ENCODE results near the gene ASCC3. TPM values are rescaled to one million over a fixed set of nuclear protein-coding genes. Genes with fewer than 3 reads are reported as not detected.

Gene ASCC3
- total RNA-seq, 1 experiment from 2014 or later, result 40.5 TPM

- no peak for TF ChIP-seq TCF7L2 (IDR thresholded peaks at IDR 0.05; ENCODE audit: borderline replicate concordance, extremely low read depth, insufficient read depth, insufficient read length)
- no peak for TF ChIP-seq CBX3 (IDR thresholded peaks at IDR 0.05; ENCODE audit: low read depth)
Observed at GRCh38 chr6:100459592-100460184, 421.4 kb downstream of the ASCC3 start (continued).

DNA sequence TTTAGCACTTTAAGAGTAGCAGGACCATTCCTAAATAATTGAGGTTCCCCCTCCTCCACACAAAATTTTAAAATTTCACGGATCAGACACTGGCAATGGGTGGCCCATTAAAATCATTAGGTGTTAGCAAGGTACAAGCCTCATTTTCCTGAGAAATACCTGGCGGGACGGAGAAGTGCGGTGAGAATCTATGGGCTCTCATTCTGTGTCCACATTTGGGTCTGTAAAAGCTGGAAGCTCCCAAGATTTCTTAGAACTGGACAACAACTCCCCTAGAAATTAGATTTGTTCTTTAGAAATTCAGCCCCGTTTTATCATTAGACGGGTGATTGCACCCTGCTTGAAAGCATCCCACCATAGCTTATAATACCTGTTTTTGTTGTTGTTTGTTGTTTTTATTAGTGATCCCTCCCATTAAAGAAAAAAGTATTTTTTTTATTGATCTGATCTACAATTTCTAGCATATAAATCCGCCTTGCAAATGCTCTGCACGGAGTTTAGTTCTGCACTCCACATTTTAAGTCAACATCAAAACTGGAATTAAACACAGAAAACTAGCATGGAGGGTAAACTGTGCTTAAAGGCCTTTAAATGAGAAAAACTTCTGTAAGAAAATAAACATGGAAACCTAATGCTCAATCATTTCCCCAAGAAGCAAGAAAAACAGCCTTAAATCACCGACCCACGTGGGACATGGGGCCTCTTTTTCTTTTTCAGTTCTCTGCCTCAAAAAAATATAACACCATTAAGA is 422.1 kb downstream of the ASCC3 start:
- Histone ChIP-seq H2AFZ (ENCODE audit: low read depth, low read length, poor library complexity, severe bottlenecking) (no peak overlapping the region), H4K20me1 (ENCODE audit: insufficient read depth) (no peaks in the 10 kb centered on the region), H3K9me3 (ENCODE audit: control insufficient read depth in 1 of 2, insufficient read depth in 1 of 2, low read depth in 1 of 2, low read length in 2 of 2) (no peaks in the 10 kb centered on the region), H3K4me1 (ENCODE audit: control insufficient read depth in 1 of 2, insufficient read depth in 2 of 2, low read length in 2 of 2) (no peaks in the 10 kb centered on the region), H3K9ac (ENCODE audit: low read length) (no peak overlapping the region), H3K27me3 (ENCODE audit: insufficient read depth, low read length) (no peaks in the 10 kb centered on the region), H3K27ac (ENCODE audit: low read depth, low read length) (no peak overlapping the region), H3K36me3 (ENCODE audit: control insufficient read depth in 1 of 2, insufficient read depth in 2 of 2, low read length in 2 of 2) (no peaks in the 10 kb centered on the region), H3K9me2 (ENCODE audit: insufficient read depth) (no peaks in the 10 kb centered on the region), H3K4me2 (ENCODE audit: low read length) (no peak overlapping the region), H3K79me2 (ENCODE audit: insufficient read depth, low read length) (no peaks in the 10 kb centered on the region), H3K4me3 (replicated peaks in 1 of 2; ENCODE audit: low read depth in 1 of 2, low read length in 2 of 2) (no peak overlapping the region)
- ATAC-seq, result no peak
- RAD21 ChIA-PET (ENCODE audit: low non-redundant PET in 1 of 2, low total read pairs in 2 of 2, uncharacterized antibody in 2 of 2, unreplicated experiment in 2 of 2), result no interaction called here
- BruUV-seq (replicated peaks), result no TSS peak
- POLR2A ChIA-PET, result no interaction called here
- no peak for DNase-seq (ENCODE audit: low read depth, low spot score)
- intact Hi-C loops (cut with micrococcal nuclease), result no loop called here
- CTCF ChIA-PET, result no interaction called here
- no peak for TF ChIP-seq YY1 (IDR thresholded peaks at IDR 0.05; ENCODE audit: extremely low read depth, insufficient replicate concordance, low read depth, low read length)
- no peak for TF ChIP-seq ZNF274 (IDR thresholded peaks at IDR 0.05; ENCODE audit: low read depth, low read length)
- no peak for TF ChIP-seq JUND (IDR thresholded peaks at IDR 0.05)
- TF ChIP-seq, protein P1, sequence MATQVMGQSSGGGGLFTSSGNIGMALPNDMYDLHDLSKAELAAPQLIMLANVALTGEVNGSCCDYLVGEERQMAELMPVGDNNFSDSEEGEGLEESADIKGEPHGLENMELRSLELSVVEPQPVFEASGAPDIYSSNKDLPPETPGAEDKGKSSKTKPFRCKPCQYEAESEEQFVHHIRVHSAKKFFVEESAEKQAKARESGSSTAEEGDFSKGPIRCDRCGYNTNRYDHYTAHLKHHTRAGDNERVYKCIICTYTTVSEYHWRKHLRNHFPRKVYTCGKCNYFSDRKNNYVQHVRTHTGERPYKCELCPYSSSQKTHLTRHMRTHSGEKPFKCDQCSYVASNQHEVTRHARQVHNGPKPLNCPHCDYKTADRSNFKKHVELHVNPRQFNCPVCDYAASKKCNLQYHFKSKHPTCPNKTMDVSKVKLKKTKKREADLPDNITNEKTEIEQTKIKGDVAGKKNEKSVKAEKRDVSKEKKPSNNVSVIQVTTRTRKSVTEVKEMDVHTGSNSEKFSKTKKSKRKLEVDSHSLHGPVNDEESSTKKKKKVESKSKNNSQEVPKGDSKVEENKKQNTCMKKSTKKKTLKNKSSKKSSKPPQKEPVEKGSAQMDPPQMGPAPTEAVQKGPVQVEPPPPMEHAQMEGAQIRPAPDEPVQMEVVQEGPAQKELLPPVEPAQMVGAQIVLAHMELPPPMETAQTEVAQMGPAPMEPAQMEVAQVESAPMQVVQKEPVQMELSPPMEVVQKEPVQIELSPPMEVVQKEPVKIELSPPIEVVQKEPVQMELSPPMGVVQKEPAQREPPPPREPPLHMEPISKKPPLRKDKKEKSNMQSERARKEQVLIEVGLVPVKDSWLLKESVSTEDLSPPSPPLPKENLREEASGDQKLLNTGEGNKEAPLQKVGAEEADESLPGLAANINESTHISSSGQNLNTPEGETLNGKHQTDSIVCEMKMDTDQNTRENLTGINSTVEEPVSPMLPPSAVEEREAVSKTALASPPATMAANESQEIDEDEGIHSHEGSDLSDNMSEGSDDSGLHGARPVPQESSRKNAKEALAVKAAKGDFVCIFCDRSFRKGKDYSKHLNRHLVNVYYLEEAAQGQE (IDR thresholded peaks at IDR 0.05; ENCODE audit: low read depth), result no peak
- no peak for TF ChIP-seq EZH2 (IDR thresholded peaks at IDR 0.05)
- no peak for TF ChIP-seq SP1 (IDR thresholded peaks at IDR 0.05; ENCODE audit: low read depth)
- no peak for TF ChIP-seq SIN3A (IDR thresholded peaks at IDR 0.05; ENCODE audit: low read depth)
- no peak for TF ChIP-seq CBX3 (IDR thresholded peaks at IDR 0.05; ENCODE audit: low read depth)
- TF ChIP-seq SRF (IDR thresholded peaks at IDR 0.05; ENCODE audit: low read depth), result no peak
- TF ChIP-seq ELF1 (IDR thresholded peaks at IDR 0.05; ENCODE audit: borderline replicate concordance, low read depth), result no peak
- TF ChIP-seq POLR2AphosphoS5 (IDR thresholded peaks at IDR 0.05; ENCODE audit: low read depth, low read length), result no peak
- TF ChIP-seq, protein P2, sequence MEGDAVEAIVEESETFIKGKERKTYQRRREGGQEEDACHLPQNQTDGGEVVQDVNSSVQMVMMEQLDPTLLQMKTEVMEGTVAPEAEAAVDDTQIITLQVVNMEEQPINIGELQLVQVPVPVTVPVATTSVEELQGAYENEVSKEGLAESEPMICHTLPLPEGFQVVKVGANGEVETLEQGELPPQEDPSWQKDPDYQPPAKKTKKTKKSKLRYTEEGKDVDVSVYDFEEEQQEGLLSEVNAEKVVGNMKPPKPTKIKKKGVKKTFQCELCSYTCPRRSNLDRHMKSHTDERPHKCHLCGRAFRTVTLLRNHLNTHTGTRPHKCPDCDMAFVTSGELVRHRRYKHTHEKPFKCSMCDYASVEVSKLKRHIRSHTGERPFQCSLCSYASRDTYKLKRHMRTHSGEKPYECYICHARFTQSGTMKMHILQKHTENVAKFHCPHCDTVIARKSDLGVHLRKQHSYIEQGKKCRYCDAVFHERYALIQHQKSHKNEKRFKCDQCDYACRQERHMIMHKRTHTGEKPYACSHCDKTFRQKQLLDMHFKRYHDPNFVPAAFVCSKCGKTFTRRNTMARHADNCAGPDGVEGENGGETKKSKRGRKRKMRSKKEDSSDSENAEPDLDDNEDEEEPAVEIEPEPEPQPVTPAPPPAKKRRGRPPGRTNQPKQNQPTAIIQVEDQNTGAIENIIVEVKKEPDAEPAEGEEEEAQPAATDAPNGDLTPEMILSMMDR (IDR thresholded peaks at IDR 0.05 in 2 of 3, conservative IDR thresholded peaks at IDR 0.05 in 1 of 3; ENCODE audit: borderline replicate concordance in 1 of 3, insufficient read depth in 1 of 3, low read depth in 2 of 3, low read length in 2 of 3), result no peak
- TF ChIP-seq, protein P3, sequence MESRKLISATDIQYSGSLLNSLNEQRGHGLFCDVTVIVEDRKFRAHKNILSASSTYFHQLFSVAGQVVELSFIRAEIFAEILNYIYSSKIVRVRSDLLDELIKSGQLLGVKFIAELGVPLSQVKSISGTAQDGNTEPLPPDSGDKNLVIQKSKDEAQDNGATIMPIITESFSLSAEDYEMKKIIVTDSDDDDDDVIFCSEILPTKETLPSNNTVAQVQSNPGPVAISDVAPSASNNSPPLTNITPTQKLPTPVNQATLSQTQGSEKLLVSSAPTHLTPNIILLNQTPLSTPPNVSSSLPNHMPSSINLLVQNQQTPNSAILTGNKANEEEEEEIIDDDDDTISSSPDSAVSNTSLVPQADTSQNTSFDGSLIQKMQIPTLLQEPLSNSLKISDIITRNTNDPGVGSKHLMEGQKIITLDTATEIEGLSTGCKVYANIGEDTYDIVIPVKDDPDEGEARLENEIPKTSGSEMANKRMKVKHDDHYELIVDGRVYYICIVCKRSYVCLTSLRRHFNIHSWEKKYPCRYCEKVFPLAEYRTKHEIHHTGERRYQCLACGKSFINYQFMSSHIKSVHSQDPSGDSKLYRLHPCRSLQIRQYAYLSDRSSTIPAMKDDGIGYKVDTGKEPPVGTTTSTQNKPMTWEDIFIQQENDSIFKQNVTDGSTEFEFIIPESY (IDR thresholded peaks at IDR 0.05; ENCODE audit: extremely low read depth, insufficient replicate concordance, low read length), result no peak
- TF ChIP-seq ZFX (IDR thresholded peaks at IDR 0.05), result no peak
- TF ChIP-seq CEBPB (IDR thresholded peaks at IDR 0.05; ENCODE audit: low read depth), result no peak
- TF ChIP-seq POLR2A (IDR thresholded peaks at IDR 0.05; ENCODE audit: borderline replicate concordance, extremely low read depth, insufficient read depth, insufficient read length), result no peak

Data from HCT116 (cell line).